Psoas muscle (tissue), 8 donors: ENCODE data around the gene TAS2R50. TPM values are rescaled to one million over a fixed set of nuclear protein-coding genes. Genes with fewer than 3 reads are reported as not detected.

Experiments
- ATAC-seq, 4 donors: fragments of 200-7000 bp; cut with Tn5 transposase; one replicate each; pipeline ENCODE4 v1.9.1; 2020; ENCODE audit warnings: moderate library complexity in 3 of 4, mild to moderate bottlenecking in 2 of 4
- DNase-seq, 2 donors: peaks; one replicate each; pipeline ENCODE4 v3.0.0-alpha.2; 2020
- H3K27ac ChIP-seq: fragments of 200-600 bp; one replicate; pipeline ENCODE4 v1.8.0; 2022
- H3K27me3 ChIP-seq, 3 donors: fragments of 200-600 bp in 1 of 3; one replicate each; pipeline versions ENCODE4 v1.6.1 to v1.8.0; 2013 to 2022; ENCODE audit warnings: low read length in 2 of 3, mild to moderate bottlenecking in 2 of 3, moderate library complexity in 1 of 3; ENCODE audit not compliant: insufficient read depth in 3 of 3
- H3K36me3 ChIP-seq, 2 donors: fragments of 200-600 bp in 1 of 2; one replicate each; pipeline versions ENCODE4 v1.6.1 to v1.8.0; 2013 to 2022; ENCODE audit warnings: low read depth in 1 of 2, mild to moderate bottlenecking in 1 of 2, moderate library complexity in 1 of 2; ENCODE audit not compliant: insufficient read depth in 1 of 2
- H3K4me1 ChIP-seq: fragments of 200-600 bp; one replicate; pipeline ENCODE4 v1.8.0; 2022
- H3K4me3 ChIP-seq: fragments of 200-600 bp; one replicate; pipeline ENCODE4 v1.8.0; 2022; ENCODE audit warnings: mild to moderate bottlenecking
- H3K9me3 ChIP-seq: fragments of 200-600 bp; one replicate; pipeline ENCODE4 v1.8.0; 2022
- CTCF ChIP-seq: fragments of 200-600 bp; IDR thresholded peaks from one replicate; pipeline ENCODE4 v1.8.0; 2022; ENCODE audit warnings: antibody characterized with exemption
- WGBS, 3 donors: extraction: QIAGEN DNeasy Blood & Tissue Kit; methylation state at CpG; one replicate each; pipeline versions ENCODE4 v1.1.6 to v1.1.7; 2013; 5-methylcytosine and 5-hydroxymethylcytosine counted together
- intact Hi-C, 2 donors: fragments of 100-400 bp; cut with DNase I; formaldehyde crosslinking; loops; one replicate each; pipeline versions ENCODE4 v1.11.0 to v1.14.2; 2022
- polyA plus RNA-seq, 3 donors: library from polyadenylated mRNA; stranded (reverse); fragments of 200-250 nt; gene quantifications; one replicate each; pipeline ENCODE4 v1.2.3, GENCODE V29; 2013
- total RNA-seq, 4 donors: library from RNA; stranded (reverse); fragmentation: NEBNext Ultra II Directional in 2 of 4; extraction: Animal tissue kit (Norgen Biotek cat#: 25700) in 2 of 4; gene quantifications; one replicate each; pipeline versions ENCODE4 v1.2.1 to v1.2.4, GENCODE V29; 2021 to 2023
- donor health status: healthy with polysubstance abuse.
- donor health status: DM: no; HTN: no; CAD: no; lungs with moderate emphysema.
- donor health status: Bipolar disorder and iron deficiency.
- donor health status: healthy.
- donor health status: DM: yes; HTN: yes; CAD: no.
- donor health status: DM: no; HTN: no; CAD: no.
- donor health status: DM: no; HTN: no; CAD: no.
- donor health status: DM: yes; HTN: yes; CAD: no.

The TAS2R50 gene
- total and polyA plus RNA-seq, 7 donors = 0.14 to 0.99 (median 0.34) TPM; not detected in 3

GRCh38 chr12:10941916-10942607 lies 44.6 kb downstream of the TAS2R50 start:
- intact Hi-C loops = no loop called here
- ATAC-seq = peak in 1 of 4 donors; percentile 25

GRCh38 chr12:10941369-10941768 lies 45.3 kb downstream of the TAS2R50 start:
- intact Hi-C loops = no loop called here

More at GRCh38 chr12:10941916-10942607, 44.6 kb downstream of the TAS2R50 start:
- Histone ChIP-seq H3K4me1 (no peaks in the 10 kb centered on the region), H3K36me3 (no peaks in the 10 kb centered on the region), H3K4me3 (no peak overlapping the region), H3K27me3 (no peaks in the 10 kb centered on the region), H3K27ac (no peak overlapping the region), H3K9me3 (no peaks in the 10 kb centered on the region)
- no peak for TF ChIP-seq CTCF
- 72 to 80% (median 77%) methylated on average over 4 of the region's 4 CpGs for WGBS, 3 donors
- no peak for DNase-seq

GRCh38 chr12:10940389-10940788 lies 46.3 kb downstream of the TAS2R50 start:
- Histone ChIP-seq H3K36me3 (no peaks in the 10 kb centered on the region), H3K27ac (no peak overlapping the region), H3K9me3 (no peaks in the 10 kb centered on the region), H3K4me1 (no peaks in the 10 kb centered on the region), H3K4me3 (no peak overlapping the region), H3K27me3 (no peaks in the 10 kb centered on the region)
- 94 to 98% (median 96%) methylated on average over 2 of the region's 2 CpGs for WGBS, 3 donors
- no peak for ATAC-seq
- intact Hi-C loops = no loop called here
- no peak for DNase-seq
- no peak for TF ChIP-seq CTCF

More at GRCh38 chr12:10941369-10941768, 45.3 kb downstream of the TAS2R50 start:
- Histone ChIP-seq H3K9me3 (no peaks in the 10 kb centered on the region), H3K36me3 (no peaks in the 10 kb centered on the region), H3K27me3 (no peaks in the 10 kb centered on the region), H3K27ac (no peak overlapping the region), H3K4me3 (no peak overlapping the region), H3K4me1 (no peaks in the 10 kb centered on the region)
- ATAC-seq (no peak), DNase-seq (no peak)
- TF ChIP-seq CTCF = no peak

- H3K27ac ChIP-seq = no peak within 1 kb of the TSS
- 84 to 89% (median 85%) methylated on average over 1 of the region's 1 CpG for WGBS, 3 donors
- intact Hi-C loops = no loop called here
These were observed 47.5 kb downstream of the TAS2R50 start, which contains the start of gene TAS2R14 for GRCh38 chr12:10939163-10939562. Gene TAS2R14 (minus strand): TSS chr12:10939263. CDS start chr12:10939207, 56 bp downstream.

More at GRCh38 chr12:10939163-10939562, 47.5 kb downstream of the TAS2R50 start, which contains the start of gene TAS2R14:
- no peak for TF ChIP-seq CTCF
- no peak for DNase-seq
- Histone ChIP-seq H3K4me1 (no peaks in the 10 kb centered on the region), H3K4me3 (no peak within 1 kb of the TSS), H3K9me3 (no peaks in the 10 kb centered on the region), H3K36me3 (no peaks in the 10 kb centered on the region), H3K27me3 (no peaks in the 10 kb centered on the region)
- ATAC-seq = no peak
